SKM-1 treated with dmso at 0.1 percent for 144 hours (cell line): ENCODE measurements around the gene HSD17B4.
A peak's percentile ranks its signal among the peaks of the same experiment; 100 is the strongest.
"Not testable (repeated sequence)": the region's sequence is repeated elsewhere in the genome, so short reads cannot be mapped to it uniquely, and the experiment has no call there.

ENCODE experiments used
- DNase-seq: peaks from one replicate; lab custom pipeline; 2025; ENCODE audit not compliant: unreplicated experiment; lab: John Stamatoyannopoulos, UW

The HSD17B4 gene

GRCh38 chr5:119432674-119433237 is 19.5 kb upstream of the HSD17B4 start:
- not testable (repeated sequence) for DNase-seq

GRCh38 chr5:119435436-119436132 is 16.7 kb upstream of the HSD17B4 start:
- peak; percentile 69 for DNase-seq

- DNase-seq: not testable (repeated sequence)
These were observed 14.3 kb upstream of the HSD17B4 start for GRCh38 chr5:119437785-119438586.

GRCh38 chr5:119438587-119438917 is 13.7 kb upstream of the HSD17B4 start:
- peak; percentile 57 for DNase-seq

- DNase-seq: no peak
These were observed 13.1 kb upstream of the HSD17B4 start for GRCh38 chr5:119439140-119439631.

- not testable (repeated sequence) for DNase-seq
These were observed 12.7 kb upstream of the HSD17B4 start for GRCh38 chr5:119439632-119440031.

GRCh38 chr5:119444643-119445042 is 7.7 kb upstream of the HSD17B4 start:
- not testable (repeated sequence) for DNase-seq

- no peak for DNase-seq
These were observed 6.8 kb upstream of the HSD17B4 start for GRCh38 chr5:119445544-119445943.

- DNase-seq: no peak
These were observed 2.4 kb upstream of the HSD17B4 start for GRCh38 chr5:119449882-119450281.

- DNase-seq: not testable (repeated sequence)
These were observed 1.7 kb upstream of the HSD17B4 start for GRCh38 chr5:119450627-119451026.

GRCh38 chr5:119451561-119451960 is 736 bp upstream of the HSD17B4 start:
- DNase-seq: no peak

GRCh38 chr5:119452060-119452372 is 281 bp upstream of the HSD17B4 start:
- no peak for DNase-seq

GRCh38 chr5:119453040-119453373 is 710 bp downstream of the HSD17B4 start:
- DNase-seq: no peak

GRCh38 chr5:119454171-119454570 is 1.9 kb downstream of the HSD17B4 start:
- DNase-seq: no peak

- DNase-seq: no peak
These were observed 6.8 kb downstream of the HSD17B4 start for GRCh38 chr5:119458911-119459632.

- DNase-seq: no peak
These were observed 13.3 kb downstream of the HSD17B4 start for GRCh38 chr5:119465640-119466039.

GRCh38 chr5:119468286-119468685 is 16.0 kb downstream of the HSD17B4 start:
- no peak for DNase-seq

- DNase-seq: no peak
These were observed 17.9 kb downstream of the HSD17B4 start for GRCh38 chr5:119470105-119470763.

GRCh38 chr5:119470851-119471451 is 18.7 kb downstream of the HSD17B4 start:
- peak; percentile 6 for DNase-seq

- DNase-seq: no peak
These were observed 20.9 kb downstream of the HSD17B4 start for GRCh38 chr5:119473241-119473640.

GRCh38 chr5:119476341-119476740 is 24.0 kb downstream of the HSD17B4 start:
- no peak for DNase-seq
